Activated CD4-positive, alpha-beta T cell treated with anti-CD3 and anti-CD28 coated beads for 48 hours (primary cell): ENCODE measurements around the gene HS3ST2.
A peak's percentile ranks its signal among the peaks of the same experiment; 100 is the strongest.
"Not testable (repeated sequence)": the region's sequence is repeated elsewhere in the genome, so short reads cannot be mapped to it uniquely, and the experiment has no call there.

ENCODE experiments used
- DNase-seq: peaks from one replicate; pipeline ENCODE4 v3.0.0-alpha.2; 2020

HS3ST2 gene

GRCh38 chr16:22885951-22886350 is 72.0 kb downstream of the HS3ST2 start:
- DNase-seq: no peak

GRCh38 chr16:22886927-22887326 is 73.0 kb downstream of the HS3ST2 start:
- no peak for DNase-seq

GRCh38 chr16:22887445-22887844 is 73.5 kb downstream of the HS3ST2 start:
- DNase-seq: no peak

DNA sequence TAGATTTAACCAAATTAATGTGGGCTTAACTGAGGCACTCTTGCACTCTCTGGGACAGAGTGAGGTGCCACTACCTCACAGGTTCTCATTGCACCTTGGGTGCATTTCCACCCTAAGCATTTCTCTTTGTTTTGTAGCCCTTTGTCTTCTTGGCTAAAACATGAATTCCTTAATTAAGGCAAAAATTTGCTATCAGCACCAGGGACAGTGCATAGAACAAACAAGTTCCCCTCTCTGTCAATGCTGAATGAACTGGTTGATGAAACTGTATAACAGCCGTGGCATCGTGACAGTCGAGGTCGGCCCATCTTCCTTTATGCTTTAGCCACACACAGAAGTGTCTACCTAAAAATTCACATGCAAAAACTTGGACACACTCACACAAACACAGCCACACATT is 74.8 kb downstream of the HS3ST2 start:
- DNase-seq: no peak

DNA sequence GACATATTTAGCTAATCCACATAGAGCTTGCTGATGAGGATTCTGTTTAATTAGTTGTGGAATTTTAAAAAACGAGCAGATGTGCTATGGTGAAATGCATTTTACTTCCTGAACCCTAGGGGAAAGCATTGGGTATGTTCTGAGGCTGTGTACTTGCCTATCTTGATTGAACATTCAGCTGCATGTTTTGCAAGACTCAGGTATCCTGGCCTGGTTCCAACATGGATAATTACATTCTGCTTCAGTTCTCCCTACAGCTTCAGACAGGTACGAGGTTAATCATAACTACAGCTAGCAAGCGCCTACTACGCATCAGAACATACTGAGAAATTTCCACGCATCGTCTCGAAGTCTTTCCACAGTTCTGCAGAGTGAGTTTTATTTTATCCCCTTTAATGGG is 77.0 kb downstream of the HS3ST2 start:
- no peak for DNase-seq

- DNase-seq: no peak
Measured at GRCh38 chr16:22897184-22897583, 83.2 kb downstream of the HS3ST2 start.

DNA sequence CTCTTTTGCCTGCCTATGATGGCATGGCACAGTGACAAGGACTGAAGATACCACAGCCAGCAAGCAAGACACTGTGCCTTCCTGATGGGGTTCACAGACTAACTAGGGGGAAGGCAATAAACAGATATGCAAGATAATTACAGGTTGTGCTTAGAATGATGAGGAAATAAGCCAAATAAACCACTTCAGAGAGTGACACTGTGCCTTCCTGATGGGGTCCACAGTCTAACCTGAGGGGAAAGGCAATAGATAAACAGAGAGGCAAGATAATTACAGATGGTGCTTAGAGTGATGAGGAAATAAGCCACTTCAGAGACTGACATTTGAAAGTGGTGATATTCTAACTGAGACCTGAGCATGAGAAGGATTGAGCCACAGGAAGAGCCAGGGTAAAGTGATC is 84.2 kb downstream of the HS3ST2 start:
- no peak for DNase-seq

DNA sequence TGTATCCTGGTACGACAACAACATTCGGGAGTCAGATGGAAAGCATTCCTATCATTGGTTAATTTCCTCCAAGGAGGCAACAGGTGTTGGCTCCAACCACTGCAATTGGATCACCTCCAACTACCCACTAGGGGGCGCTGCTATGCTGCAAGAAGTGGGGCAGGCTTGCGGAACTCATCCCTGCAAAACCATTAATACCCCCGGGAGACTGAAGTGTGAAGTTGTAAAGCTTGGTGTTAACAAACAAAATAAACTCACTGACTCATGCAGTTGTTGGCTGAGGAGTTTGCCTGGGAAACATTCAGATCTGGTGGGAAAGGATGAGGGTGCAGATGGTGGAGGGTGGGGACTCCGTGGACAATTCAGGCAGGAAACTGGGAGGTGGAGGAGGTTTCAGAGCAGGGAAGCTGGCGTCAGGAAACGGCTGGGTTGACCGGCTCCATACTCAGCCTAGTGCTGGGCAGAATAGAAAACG is 84.9 kb downstream of the HS3ST2 start:
- DNase-seq: peak; percentile 73

DNA sequence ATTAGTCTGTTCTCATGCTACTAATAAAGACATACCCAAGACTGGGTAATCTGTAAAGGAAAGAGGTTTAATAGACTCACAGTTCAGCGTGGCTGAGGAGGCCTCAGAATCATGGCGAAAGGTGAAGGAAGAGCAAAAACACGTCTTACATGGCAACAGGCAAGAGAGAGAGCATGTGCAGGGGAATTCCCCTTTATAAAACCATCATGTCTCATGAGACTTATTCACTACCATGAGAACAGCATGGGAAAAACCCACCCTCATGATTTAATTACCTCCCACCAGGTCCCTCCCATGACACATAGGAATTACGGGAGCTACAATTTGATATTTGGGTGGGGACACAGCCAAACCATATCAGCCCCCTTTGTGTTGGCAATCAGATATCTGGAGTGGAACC is 85.6 kb downstream of the HS3ST2 start:
- DNase-seq: not testable (repeated sequence)

GRCh38 chr16:22900863-22901262 is 86.9 kb downstream of the HS3ST2 start:
- DNase-seq: no peak

DNA sequence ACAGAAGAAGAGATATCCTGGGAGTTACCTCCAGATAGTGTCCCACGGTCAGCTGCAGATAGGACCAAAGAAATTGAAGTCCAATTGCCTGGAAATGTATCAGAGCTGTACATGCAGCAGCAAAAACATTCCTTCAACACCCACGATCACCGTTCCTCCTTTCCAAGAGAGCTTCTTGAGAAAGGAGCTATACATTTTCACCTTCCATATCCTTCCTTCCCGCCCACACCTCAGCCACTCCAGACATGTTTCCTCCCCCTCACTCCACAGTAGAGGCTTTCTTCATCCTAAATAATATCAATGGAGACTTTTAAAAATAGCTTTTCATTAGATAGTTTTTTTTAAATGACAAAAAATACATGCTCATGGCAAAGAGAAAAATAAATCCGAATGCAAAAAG is 87.6 kb downstream of the HS3ST2 start:
- no peak for DNase-seq

DNA sequence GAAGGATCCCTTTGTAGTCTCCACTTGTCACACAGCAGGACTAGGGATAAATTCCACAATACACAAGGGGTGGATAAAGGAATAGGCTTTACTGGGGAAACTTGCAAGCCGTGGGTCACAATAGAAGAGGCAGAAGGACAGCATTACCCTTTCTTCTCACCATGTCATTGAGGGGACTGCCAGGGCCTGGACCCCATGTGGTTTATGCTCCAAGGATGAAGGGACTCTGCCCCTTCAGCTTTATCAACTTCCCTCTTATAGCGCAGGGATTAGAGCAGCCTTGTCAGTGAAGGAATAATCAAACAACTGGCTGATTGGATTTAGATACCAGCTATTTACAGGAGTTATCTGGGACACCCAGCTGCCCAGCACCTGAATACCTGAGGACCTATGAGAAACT is 89.8 kb downstream of the HS3ST2 start:
- DNase-seq: no peak

GRCh38 chr16:22912654-22913053 is 98.7 kb downstream of the HS3ST2 start:
- no peak for DNase-seq

GRCh38 chr16:22915003-22915402 is 101.0 kb downstream of the HS3ST2 start:
- DNase-seq: no peak

GRCh38 chr16:22923491-22923890 is 109.5 kb downstream of the HS3ST2 start:
- DNase-seq: no peak

GRCh38 chr16:22924492-22924891 is 110.5 kb downstream of the HS3ST2 start:
- no peak for DNase-seq

- DNase-seq: no peak
Measured at GRCh38 chr16:22926105-22926751, 112.3 kb downstream of the HS3ST2 start.

- DNase-seq: no peak
Measured at GRCh38 chr16:22927306-22927705, 113.3 kb downstream of the HS3ST2 start.

DNA sequence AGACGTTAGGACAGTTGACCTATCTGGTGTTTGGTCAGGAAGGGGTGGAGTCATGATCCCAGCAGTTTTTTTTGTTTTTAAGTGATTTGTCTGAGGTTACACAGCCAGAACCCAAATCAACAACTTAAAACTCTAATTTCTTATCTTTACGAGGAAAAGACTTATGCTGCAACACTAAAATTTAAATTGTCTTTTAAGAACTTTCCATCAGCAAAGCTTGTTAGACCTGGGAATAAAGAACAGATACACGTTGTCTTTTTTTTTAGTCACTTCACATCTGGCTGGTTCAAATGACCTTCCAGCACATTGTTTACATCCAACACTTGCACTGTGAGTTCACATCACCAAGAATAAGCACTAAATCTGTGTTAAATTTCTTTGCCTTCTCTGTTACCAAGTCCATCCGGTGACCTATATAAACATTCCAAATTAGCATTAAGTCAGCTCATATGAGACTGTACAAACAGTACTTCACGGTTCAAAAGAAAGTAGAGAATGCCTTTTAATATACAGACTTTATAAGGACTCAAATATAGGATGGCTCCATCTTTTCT is 115.0 kb downstream of the HS3ST2 start:
- DNase-seq: no peak

DNA sequence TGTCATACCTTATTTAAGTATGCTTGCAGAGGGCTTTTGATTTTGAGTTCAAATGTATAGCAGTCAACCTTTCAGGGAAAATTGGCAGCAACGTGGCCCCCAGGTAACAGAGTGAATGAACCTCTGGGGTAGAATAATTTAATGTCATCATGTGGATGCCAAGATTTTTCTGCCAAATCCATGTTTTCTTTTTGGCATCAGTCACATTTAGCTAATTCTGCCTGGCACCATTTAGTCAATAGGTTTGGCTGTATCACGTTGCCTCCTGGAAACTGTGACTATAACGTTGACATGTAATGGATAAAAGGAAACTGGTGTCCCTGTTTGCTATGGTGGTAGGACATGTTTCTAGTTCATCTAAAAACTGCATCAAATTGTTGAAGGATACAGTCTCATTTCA is 115.5 kb downstream of the HS3ST2 start:
- DNase-seq: no peak

DNA sequence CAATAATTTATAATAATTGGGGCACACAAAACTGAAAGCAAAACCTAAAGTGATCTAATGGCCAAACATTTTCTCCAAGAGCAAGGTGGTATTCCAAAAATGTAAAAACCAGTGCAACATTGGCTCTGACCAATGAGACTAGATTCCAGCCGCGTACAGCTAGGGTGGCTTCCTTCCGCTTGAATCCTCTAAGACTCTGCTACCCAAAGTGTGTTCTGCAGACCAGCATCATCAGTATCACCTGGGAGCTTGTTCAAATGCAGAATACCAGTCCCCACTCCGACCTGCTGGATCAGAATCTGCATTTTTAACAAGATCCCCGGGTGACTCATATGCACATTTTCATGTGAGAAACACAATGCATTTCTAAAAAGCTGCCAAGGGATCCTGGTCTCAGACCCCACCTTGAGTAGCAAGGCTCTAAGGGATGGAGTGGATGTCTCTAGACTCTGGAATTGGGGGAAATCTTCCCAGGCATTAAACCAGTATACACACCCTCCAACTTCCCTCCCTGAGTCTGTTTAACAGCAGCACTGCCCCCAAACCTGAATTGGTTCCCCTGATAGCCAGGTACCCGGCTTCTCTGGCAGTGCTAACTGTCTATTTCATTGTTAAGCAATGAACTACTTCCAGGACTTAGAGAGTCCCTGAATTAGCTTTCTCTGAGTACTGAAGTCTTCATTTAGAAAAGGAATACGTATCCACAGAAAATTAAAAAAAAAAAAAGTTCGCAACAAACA is 118.2 kb downstream of the HS3ST2 start:
- no peak for DNase-seq

DNA sequence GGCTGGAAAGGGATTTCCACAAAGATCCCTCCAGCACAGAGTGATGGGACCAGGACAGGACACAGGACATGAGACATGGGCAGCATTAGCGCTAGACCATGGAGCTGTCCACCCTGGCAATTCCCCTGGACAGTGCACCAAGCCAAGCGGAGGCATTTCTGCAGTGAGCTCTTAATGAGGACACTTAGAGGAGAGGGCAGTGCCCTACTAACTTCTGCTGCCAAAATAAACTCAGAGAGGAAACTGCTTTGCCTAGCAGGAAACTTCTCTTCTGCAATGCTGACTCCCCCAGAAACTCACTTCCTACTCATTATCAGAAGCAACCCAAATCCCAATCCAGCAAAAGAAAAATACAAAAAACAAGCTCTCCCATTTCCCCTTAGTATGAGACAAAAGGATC is 119.2 kb downstream of the HS3ST2 start:
- no peak for DNase-seq

DNA sequence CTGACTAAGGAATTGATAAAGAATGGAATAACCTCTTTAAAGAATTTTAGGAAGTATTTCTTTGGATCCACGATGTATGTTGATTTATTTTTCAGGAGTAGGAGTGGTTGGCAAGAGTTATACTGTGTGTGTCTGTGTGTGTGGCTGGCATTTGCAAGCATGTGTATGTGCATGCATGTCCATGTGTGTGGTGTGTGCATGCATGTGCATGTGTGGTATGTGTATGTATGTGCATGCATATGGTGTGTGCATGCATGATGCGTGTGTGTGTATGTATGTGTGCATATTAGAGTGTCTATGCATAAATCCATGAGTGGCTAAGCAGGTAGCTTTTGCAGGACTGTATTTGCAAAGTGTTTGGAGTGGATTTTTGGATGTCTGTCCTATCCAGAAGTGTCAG is 120.8 kb downstream of the HS3ST2 start:
- DNase-seq: no peak

DNA sequence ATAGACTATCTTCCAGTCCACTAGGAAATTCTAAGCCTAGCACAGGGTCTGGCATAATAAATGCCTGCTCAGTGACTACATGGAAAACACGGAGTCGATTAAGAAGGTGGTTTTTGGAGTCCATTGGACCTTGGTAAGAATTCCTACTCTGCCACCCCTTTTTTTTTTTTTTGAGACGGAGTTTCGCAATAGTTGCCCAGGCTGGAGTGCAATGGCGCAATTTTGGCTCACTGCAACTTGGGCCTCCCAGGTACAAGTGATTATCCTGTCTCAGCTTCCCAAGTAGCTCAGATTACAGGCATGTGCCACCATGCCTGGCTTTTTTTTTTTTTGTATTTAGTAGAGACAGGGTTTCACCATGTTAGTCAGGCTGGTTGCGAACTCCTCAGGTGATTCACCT is 123.2 kb downstream of the HS3ST2 start:
- DNase-seq: no peak
